Measurements from ENCODE around the gene NQO1. TPM values are rescaled to one million over a fixed set of nuclear protein-coding genes. Genes with fewer than 3 reads are reported as not detected.

The NQO1 gene
- total RNA-seq, 4 donors from 2014 or later = 124 to 409 (median 154) TPM

GRCh38 chr16:69748694-69749345 lies 22.5 kb upstream of the NQO1 start:
- TF ChIP-seq CTCF (IDR thresholded peaks at IDR 0.05; ENCODE audit: low read depth) = no peak

- no peak for TF ChIP-seq CTCF (IDR thresholded peaks at IDR 0.05; ENCODE audit: low read depth)
These were observed 20.8 kb upstream of the NQO1 start for GRCh38 chr16:69747115-69747514.

- no peak for TF ChIP-seq CTCF (IDR thresholded peaks at IDR 0.05; ENCODE audit: low read depth)
These were observed 19.6 kb upstream of the NQO1 start for GRCh38 chr16:69745959-69746358.

- TF ChIP-seq CTCF (IDR thresholded peaks at IDR 0.05; ENCODE audit: low read depth) = no peak
These were observed 18.9 kb upstream of the NQO1 start for GRCh38 chr16:69745232-69745612.

GRCh38 chr16:69744363-69745231 lies 18.2 kb upstream of the NQO1 start:
- no peak for TF ChIP-seq CTCF (IDR thresholded peaks at IDR 0.05; ENCODE audit: low read depth)

GRCh38 chr16:69741951-69742904 lies 15.9 kb upstream of the NQO1 start:
- TF ChIP-seq CTCF (IDR thresholded peaks at IDR 0.05; ENCODE audit: low read depth) = no peak
